Upper lobe of right lung (tissue), 1 donor: ENCODE results near the gene PUM2. TPM values are rescaled to one million over a fixed set of nuclear protein-coding genes. Genes with fewer than 3 reads are reported as not detected.

Experiments used
- ATAC-seq: fragments of 200-7000 bp; cut with Tn5 transposase; one replicate; pipeline ENCODE4 v1.9.1; 2020; ENCODE audit warnings: mild to moderate bottlenecking, moderate library complexity
- DNase-seq: peaks from one replicate; pipeline ENCODE4 v3.0.0-alpha.2; 2020
- H3K27ac ChIP-seq: fragments of 200-600 bp; one replicate; pipeline ENCODE4 v1.8.0; 2022
- H3K27me3 ChIP-seq: fragments of 200-600 bp; one replicate; pipeline ENCODE4 v1.8.0; 2022; ENCODE audit warnings: mild to moderate bottlenecking
- H3K36me3 ChIP-seq: fragments of 200-600 bp; one replicate; pipeline ENCODE4 v1.8.0; 2022
- H3K4me1 ChIP-seq: fragments of 200-600 bp; one replicate; pipeline ENCODE4 v1.8.0; 2022
- H3K4me3 ChIP-seq: fragments of 200-600 bp; one replicate; pipeline ENCODE4 v1.8.0; 2022; ENCODE audit warnings: mild to moderate bottlenecking
- H3K9me3 ChIP-seq: fragments of 200-600 bp; one replicate; pipeline ENCODE4 v1.8.0; 2022
- intact Hi-C: fragments of 100-400 bp; cut with DNase I; formaldehyde crosslinking; loops from one replicate; pipeline ENCODE4 v1.11.0; 2022
- total RNA-seq: library from RNA; stranded (reverse); fragmentation: NEBNext Ultra II Directional; extraction: Animal tissue kit (Norgen Biotek cat#: 25700); gene quantifications from one replicate; pipeline ENCODE4 v1.2.1, GENCODE V29; 2021
- TF ChIP-seq, protein P1 (sequence below): fragments of 200-600 bp; IDR thresholded peaks from one replicate; pipeline ENCODE4 v1.8.0; 2022; ENCODE audit warnings: antibody characterized with exemption
- donor health status: DM: no; HTN: yes; CAD: no; lungs with severe emphysema.

Gene PUM2
- total RNA-seq, 1 donor from 2014 or later, result 116 TPM

DNA sequence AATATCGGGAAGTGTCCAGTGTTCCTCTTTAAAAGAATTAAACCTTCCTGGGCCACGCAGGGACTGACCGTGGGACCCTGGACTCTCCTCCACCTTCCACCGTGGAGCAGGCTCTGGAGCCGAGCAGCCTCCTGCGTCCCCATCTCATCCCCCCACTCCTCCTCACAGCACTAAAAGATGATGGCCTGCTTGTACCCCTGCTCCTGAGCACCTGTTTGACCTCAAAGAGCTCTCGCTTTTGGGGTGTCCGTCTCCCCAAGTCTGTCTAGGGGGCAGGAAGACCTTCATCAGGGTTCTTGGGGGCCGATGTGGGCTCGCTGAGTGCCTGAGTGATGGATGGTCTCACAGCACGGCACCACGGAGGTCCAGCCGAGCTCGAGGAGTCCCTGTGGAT is 124.5 kb downstream of the PUM2 start:
- Histone ChIP-seq H3K27ac (no peak overlapping the region), H3K4me1 (peaks cover 16% of the 10 kb centered on the region)

DNA sequence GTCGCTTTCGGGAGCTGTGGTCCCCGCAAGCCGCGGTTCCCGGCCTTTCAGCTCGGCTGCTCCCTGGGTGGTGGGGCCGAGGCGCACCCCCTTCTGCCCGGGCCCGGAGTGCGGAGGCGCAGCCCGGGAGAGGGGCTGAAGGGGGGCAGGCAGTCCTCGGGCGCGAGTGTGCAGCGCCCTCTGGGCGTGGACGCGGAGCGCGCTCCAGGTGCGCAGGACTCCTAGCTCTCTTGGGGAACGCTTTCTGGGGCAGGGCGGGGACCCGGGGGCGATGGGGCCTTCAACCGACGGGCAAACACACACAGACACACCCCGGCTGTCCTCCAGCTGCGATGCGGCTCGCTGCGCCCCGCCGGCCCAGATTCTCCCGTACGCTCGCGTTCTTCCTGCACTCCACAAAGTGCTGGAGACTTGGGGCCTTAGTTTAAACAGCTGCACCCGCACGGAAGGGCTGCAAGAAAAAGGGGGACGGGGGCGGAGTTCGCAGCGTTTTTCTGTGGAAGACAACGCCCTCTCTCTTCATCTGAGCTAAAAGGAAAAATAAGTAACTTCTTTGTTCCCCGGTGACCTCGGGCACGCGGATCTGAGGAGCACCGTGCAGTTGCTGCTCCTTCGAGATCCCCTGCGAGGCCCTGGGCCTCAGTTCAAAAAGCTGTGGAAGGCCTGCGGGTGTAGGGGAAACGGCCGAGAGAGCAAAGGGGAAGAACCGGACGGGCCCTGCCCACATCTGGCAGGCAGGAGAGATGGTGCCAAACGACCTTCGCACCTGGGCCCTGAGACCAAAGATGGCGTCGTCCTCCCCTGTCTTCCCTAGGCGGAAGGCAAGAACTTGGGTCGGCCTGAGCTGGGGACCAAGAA is 125.1 kb downstream of the PUM2 start:
- Histone ChIP-seq H3K36me3 (no peaks in the 10 kb centered on the region), H3K4me1 (peaks cover 16% of the 10 kb centered on the region), H3K9me3 (no peaks in the 10 kb centered on the region), H3K27me3 (peaks cover 3% of the 10 kb centered on the region), H3K27ac (peak overlapping the region; percentile 72), H3K4me3 (peak overlapping the region; percentile 65)
- ATAC-seq (peak; percentile 88), DNase-seq (peak; percentile 91)
- intact Hi-C loops, result no loop called here
- TF ChIP-seq, protein P1, sequence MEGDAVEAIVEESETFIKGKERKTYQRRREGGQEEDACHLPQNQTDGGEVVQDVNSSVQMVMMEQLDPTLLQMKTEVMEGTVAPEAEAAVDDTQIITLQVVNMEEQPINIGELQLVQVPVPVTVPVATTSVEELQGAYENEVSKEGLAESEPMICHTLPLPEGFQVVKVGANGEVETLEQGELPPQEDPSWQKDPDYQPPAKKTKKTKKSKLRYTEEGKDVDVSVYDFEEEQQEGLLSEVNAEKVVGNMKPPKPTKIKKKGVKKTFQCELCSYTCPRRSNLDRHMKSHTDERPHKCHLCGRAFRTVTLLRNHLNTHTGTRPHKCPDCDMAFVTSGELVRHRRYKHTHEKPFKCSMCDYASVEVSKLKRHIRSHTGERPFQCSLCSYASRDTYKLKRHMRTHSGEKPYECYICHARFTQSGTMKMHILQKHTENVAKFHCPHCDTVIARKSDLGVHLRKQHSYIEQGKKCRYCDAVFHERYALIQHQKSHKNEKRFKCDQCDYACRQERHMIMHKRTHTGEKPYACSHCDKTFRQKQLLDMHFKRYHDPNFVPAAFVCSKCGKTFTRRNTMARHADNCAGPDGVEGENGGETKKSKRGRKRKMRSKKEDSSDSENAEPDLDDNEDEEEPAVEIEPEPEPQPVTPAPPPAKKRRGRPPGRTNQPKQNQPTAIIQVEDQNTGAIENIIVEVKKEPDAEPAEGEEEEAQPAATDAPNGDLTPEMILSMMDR, result peak; percentile 45

More for the DNA sequence above, 124.5 kb downstream of the PUM2 start:
- intact Hi-C loops, result no loop called here
- no peaks in the 10 kb centered on the region for H3K36me3 ChIP-seq
- DNase-seq, result peak; percentile 51
- peaks cover 3% of the 10 kb centered on the region for H3K27me3 ChIP-seq
- no peak for ATAC-seq
- H3K4me3 ChIP-seq, result no peak overlapping the region
- TF ChIP-seq, protein P1, result no peak
- H3K9me3 ChIP-seq, result no peaks in the 10 kb centered on the region

DNA sequence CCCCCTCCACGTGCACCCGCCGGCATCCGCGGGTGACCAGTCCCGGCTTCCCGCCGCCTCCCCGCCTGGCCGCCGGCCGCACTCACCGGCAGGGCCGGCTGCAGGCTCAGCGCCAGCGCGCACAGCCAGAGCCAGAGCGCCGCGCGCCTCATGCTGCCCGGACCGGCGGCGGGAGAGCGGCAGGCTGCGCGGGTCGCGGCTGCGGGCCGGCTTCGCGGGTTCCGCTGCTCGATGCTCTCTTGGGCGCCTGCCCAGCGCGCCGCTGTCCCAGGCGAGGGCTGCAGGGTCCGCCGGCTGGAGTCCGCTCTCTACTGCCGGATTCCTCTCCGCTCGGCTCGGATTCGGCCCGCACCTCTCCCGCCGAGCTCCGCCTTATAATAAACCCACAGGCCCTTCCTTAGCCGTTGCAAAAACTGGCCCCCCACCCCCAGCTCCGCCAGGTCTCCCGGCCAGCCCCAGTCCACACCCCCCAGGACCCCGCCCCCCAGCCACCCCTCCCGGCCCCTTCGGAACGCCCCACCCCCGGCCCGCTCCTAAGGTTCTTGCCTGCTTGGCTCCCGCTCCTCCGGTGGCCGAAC is 125.8 kb downstream of the PUM2 start, which contains the start of gene SDC1:
Gene SDC1 (minus strand): TSS at position 415 of the 578 bp plus-strand sequence. CDS start 263 bp downstream, at position 152.
- peak within 1 kb of the TSS; percentile 72 for H3K27ac ChIP-seq
- peak within 1 kb of the TSS; percentile 65 for H3K4me3 ChIP-seq
- TF ChIP-seq, protein P1, result no peak
- intact Hi-C loops, result no loop called here
- H3K9me3 ChIP-seq, result no peaks in the 10 kb centered on the region
- peaks cover 3% of the 10 kb centered on the region for H3K27me3 ChIP-seq
- peak; percentile 84 for DNase-seq
- H3K36me3 ChIP-seq, result no peaks in the 10 kb centered on the region
- peaks cover 16% of the 10 kb centered on the region for H3K4me1 ChIP-seq
- peak; percentile 70 for ATAC-seq

DNA sequence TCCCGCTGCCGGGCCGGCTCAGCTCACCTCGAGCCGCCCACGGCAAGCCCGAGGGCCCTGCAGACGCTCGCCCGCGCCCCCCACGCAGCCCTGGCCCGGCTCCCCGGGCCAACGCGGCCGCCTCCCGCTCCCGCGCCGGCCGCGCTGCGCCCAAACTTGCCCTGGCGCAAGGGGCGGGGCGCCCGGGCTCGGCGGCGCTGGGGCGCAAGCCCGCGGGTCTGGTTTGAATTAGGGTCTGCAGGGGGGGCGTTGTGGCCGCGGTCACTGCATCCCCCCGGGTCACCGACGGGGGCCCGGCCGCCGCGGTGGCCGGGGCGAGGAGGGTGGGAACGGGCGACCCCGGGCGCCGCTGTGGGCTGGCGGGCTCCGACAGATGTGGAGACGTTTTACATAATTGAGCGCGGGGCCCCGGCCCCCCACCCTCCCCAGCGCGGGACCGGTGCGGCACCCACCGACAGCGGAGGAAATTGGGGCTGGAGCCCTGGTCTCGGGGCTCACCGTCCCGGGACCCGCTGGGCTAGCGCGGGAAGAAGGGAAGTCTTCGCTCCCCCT is 126.4 kb downstream of the PUM2 start:
- intact Hi-C loops, result no loop called here
- TF ChIP-seq, protein P1, result no peak
- Histone ChIP-seq H3K36me3 (no peaks in the 10 kb centered on the region), H3K4me1 (peaks cover 16% of the 10 kb centered on the region), H3K9me3 (no peaks in the 10 kb centered on the region), H3K27ac (peak overlapping the region; percentile 72), H3K4me3 (peak overlapping the region; percentile 65), H3K27me3 (peaks cover 3% of the 10 kb centered on the region)
- ATAC-seq (peak; percentile 42), DNase-seq (peak; percentile 76)

DNA sequence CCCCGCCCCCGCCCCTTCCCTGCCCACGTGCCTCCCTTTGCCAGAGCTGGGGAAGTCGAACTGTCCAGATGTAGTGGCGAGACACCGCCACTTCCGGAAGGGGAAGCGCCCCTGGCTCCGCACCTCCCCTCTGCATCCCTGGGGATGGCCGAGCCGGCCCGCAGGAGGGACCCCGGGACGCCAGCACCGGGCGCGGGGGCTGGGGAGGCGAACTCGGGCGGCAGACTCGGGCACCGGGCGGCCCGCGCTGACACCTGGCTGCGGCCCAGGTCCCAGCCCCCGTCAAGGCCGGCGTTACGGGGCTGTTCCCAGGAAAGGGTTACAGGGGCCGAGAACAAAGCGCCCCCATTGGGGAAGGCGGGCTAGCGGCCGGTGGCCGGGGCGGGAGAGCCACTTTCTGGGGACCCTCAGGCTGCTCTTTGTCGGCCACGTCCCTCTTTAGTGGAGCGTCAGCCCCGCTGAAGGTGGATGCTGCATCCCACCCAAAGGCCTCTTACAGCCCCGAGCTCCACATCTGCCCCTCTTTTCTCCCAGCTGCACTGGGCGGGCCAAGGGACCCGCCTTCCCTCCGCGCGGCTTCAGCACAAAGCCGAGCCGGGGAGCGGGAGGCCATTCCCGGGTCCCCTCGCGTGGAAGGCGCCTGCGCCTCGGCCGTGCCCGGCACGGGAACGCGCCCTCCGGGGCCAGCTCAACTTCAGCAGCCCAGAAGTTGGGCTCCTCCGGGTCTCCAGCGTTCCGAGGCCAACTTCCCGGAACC is 127.1 kb downstream of the PUM2 start:
- peak; percentile 26 for ATAC-seq
- TF ChIP-seq, protein P1, result no peak
- peaks cover 3% of the 10 kb centered on the region for H3K27me3 ChIP-seq
- H3K36me3 ChIP-seq, result no peaks in the 10 kb centered on the region
- no peaks in the 10 kb centered on the region for H3K9me3 ChIP-seq
- intact Hi-C loops, result no loop called here
- H3K27ac ChIP-seq, result peak overlapping the region; percentile 72
- DNase-seq, result peak; percentile 70
- peak overlapping the region; percentile 65 for H3K4me3 ChIP-seq
- H3K4me1 ChIP-seq, result peaks cover 16% of the 10 kb centered on the region
